ENCODE data around the gene ZNF813. TPM values are rescaled to one million over a fixed set of nuclear protein-coding genes. Genes with fewer than 3 reads are reported as not detected.

Gene ZNF813
- total RNA-seq, 1 experiment from 2014 or later = 3.5 TPM

GRCh38 chr19:53507523-53508442 is 40.2 kb downstream of the ZNF813 start:
- 0 out of 2 replicates have a peak overlapping the region, but pooled peaks have one; percentile 20 for H2AFZ ChIP-seq (ENCODE audit: low read length)
- BruUV-seq (replicated peaks) = no TSS peak
- CTCF ChIA-PET = interaction anchor here (0.6 kb wide), 1 partner anchor 428 kb away, joined by 10 read pairs; no protein-coding TSS in a partner anchor

GRCh38 chr19:53509443-53509842 is 41.9 kb downstream of the ZNF813 start:
- no TSS peak for BruUV-seq (replicated peaks)
- CTCF ChIA-PET = no interaction called here

More at GRCh38 chr19:53507523-53508442, 40.2 kb downstream of the ZNF813 start:
- POLR2A ChIA-PET (ENCODE audit: unreplicated experiment) = no interaction called here
- no peak overlapping the region for H3K4me2 ChIP-seq (ENCODE audit: low read length)
- H3K79me2 ChIP-seq (ENCODE audit: low read length) = no peaks in the 10 kb centered on the region
- no peak overlapping the region for H3K27ac ChIP-seq (ENCODE audit: low read length)
- H3K9me2 ChIP-seq (replicated peaks; ENCODE audit: low read length) = no peaks in the 10 kb centered on the region
- ATAC-seq = no peak
- no peaks in the 10 kb centered on the region for H3K4me1 ChIP-seq (ENCODE audit: insufficient read depth, low read length)
- no peaks in the 10 kb centered on the region for H4K20me1 ChIP-seq (ENCODE audit: low read length)
- peak; percentile 20 for DNase-seq
- H3K9me3 ChIP-seq (ENCODE audit: low read length) = peaks cover 4% of the 10 kb centered on the region; the same call in 1 of the 2 replicates
- intact Hi-C loops (cut with micrococcal nuclease) = loop anchor here (10.0 kb wide), 1 partner anchor 237 kb away; no protein-coding TSS in a partner anchor
- TF ChIP-seq CTCF (conservative IDR thresholded peaks at IDR 0.05; ENCODE audit: low read depth, low read length) = no peak
- no peak for TF ChIP-seq EZH2phosphoT487 (IDR thresholded peaks at IDR 0.05; ENCODE audit: borderline replicate concordance, low read length)
- TF ChIP-seq EZH2 (IDR thresholded peaks at IDR 0.05; ENCODE audit: low read length, unreplicated experiment) = no peak
- H3K27me3 ChIP-seq (ENCODE audit: low read length) = no peaks in the 10 kb centered on the region
- H3K9ac ChIP-seq (ENCODE audit: low read length) = no peak overlapping the region
- H3K4me3 ChIP-seq (ENCODE audit: low read length) = no peak overlapping the region
- no peaks in the 10 kb centered on the region for H3F3A ChIP-seq (ENCODE audit: low read length, unreplicated experiment)
- H3K36me3 ChIP-seq (ENCODE audit: low read depth, low read length) = no peaks in the 10 kb centered on the region

More at GRCh38 chr19:53509443-53509842, 41.9 kb downstream of the ZNF813 start:
- no peaks in the 10 kb centered on the region for H3K4me1 ChIP-seq (ENCODE audit: insufficient read depth, low read length)
- POLR2A ChIA-PET (ENCODE audit: unreplicated experiment) = no interaction called here
- H3K4me2 ChIP-seq (ENCODE audit: low read length) = no peak overlapping the region
- H3K79me2 ChIP-seq (ENCODE audit: low read length) = no peaks in the 10 kb centered on the region
- no peaks in the 10 kb centered on the region for H3K27me3 ChIP-seq (ENCODE audit: low read length)
- no peaks in the 10 kb centered on the region for H3F3A ChIP-seq (ENCODE audit: low read length, unreplicated experiment)
- no peak overlapping the region for H3K9ac ChIP-seq (ENCODE audit: low read length)
- DNase-seq (no peak), ATAC-seq (no peak)
- no peak overlapping the region for H2AFZ ChIP-seq (ENCODE audit: low read length)
- H3K9me3 ChIP-seq (ENCODE audit: low read length) = peaks cover 4% of the 10 kb centered on the region; the same call in 1 of the 2 replicates
- no peaks in the 10 kb centered on the region for H4K20me1 ChIP-seq (ENCODE audit: low read length)
- TF ChIP-seq EZH2phosphoT487 (IDR thresholded peaks at IDR 0.05; ENCODE audit: borderline replicate concordance, low read length) = no peak
- TF ChIP-seq EZH2 (IDR thresholded peaks at IDR 0.05; ENCODE audit: low read length, unreplicated experiment) = no peak
- TF ChIP-seq CTCF (conservative IDR thresholded peaks at IDR 0.05; ENCODE audit: low read depth, low read length) = no peak
- no peak overlapping the region for H3K27ac ChIP-seq (ENCODE audit: low read length)
- no peaks in the 10 kb centered on the region for H3K36me3 ChIP-seq (ENCODE audit: low read depth, low read length)
- intact Hi-C loops (cut with micrococcal nuclease) = loop anchor here (10.0 kb wide), 1 partner anchor 235 kb away; no protein-coding TSS in a partner anchor
- H3K4me3 ChIP-seq (ENCODE audit: low read length) = no peak overlapping the region
- H3K9me2 ChIP-seq (replicated peaks; ENCODE audit: low read length) = no peaks in the 10 kb centered on the region

Measured in PC-3 (cell line).